Gastroesophageal sphincter (tissue), 3 donors: ENCODE data around the gene TOMM6.

Experiments
- EP300 ChIP-seq: sonication (generic); formaldehyde crosslinking; IDR thresholded peaks from one replicate; pipeline ENCODE4 v1.6.1; 2017; ENCODE audit warnings: antibody characterized with exemption, mild to moderate bottlenecking
- POLR2A ChIP-seq, 2 donors: fragments of 450-650 bp; IDR thresholded peaks; one replicate each; pipeline ENCODE4 v1.6.1; 2017; ENCODE audit warnings: antibody characterized with exemption in 2 of 2, mild to moderate bottlenecking in 2 of 2, moderate library complexity in 1 of 2
- POLR2AphosphoS5 ChIP-seq: sonication (generic); formaldehyde crosslinking; IDR thresholded peaks from one replicate; pipeline ENCODE4 v1.6.1; 2017; ENCODE audit warnings: antibody characterized with exemption
- TF ChIP-seq, protein P1 (sequence below), 4 experiments: fragments of 200-600 bp in 2 of 4; fragments of 450-650 bp in 2 of 4; sonication (generic) in 1 of 4; IDR thresholded peaks; one replicate each; pipeline ENCODE4 v1.5.1; 2017 to 2019; ENCODE audit warnings: antibody characterized with exemption in 4 of 4, mild to moderate bottlenecking in 2 of 4, moderate library complexity in 2 of 4

GRCh38 chr6:41780551-41781365, 6.7 kb upstream of the TOMM6 start, which contains the start of gene PRICKLE4:
- TF ChIP-seq, protein P1, sequence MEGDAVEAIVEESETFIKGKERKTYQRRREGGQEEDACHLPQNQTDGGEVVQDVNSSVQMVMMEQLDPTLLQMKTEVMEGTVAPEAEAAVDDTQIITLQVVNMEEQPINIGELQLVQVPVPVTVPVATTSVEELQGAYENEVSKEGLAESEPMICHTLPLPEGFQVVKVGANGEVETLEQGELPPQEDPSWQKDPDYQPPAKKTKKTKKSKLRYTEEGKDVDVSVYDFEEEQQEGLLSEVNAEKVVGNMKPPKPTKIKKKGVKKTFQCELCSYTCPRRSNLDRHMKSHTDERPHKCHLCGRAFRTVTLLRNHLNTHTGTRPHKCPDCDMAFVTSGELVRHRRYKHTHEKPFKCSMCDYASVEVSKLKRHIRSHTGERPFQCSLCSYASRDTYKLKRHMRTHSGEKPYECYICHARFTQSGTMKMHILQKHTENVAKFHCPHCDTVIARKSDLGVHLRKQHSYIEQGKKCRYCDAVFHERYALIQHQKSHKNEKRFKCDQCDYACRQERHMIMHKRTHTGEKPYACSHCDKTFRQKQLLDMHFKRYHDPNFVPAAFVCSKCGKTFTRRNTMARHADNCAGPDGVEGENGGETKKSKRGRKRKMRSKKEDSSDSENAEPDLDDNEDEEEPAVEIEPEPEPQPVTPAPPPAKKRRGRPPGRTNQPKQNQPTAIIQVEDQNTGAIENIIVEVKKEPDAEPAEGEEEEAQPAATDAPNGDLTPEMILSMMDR (IDR thresholded peaks at IDR 0.05), result no peak
- TF ChIP-seq POLR2A (IDR thresholded peaks at IDR 0.05) (no peak), EP300 (no peak), POLR2AphosphoS5 (no peak)
